Loucy (cell line): Measurements from ENCODE around the gene FAM181A.

Source experiments
- CTCF ChIP-seq: fragments of 200-600 bp; sonication (generic); conservative IDR thresholded peaks from 2 replicates; pipeline ENCODE4 v1.5.1; 2014; ENCODE audit warnings: mild to moderate bottlenecking, antibody characterized with exemption, low read length
- EZH2phosphoT487 ChIP-seq: fragments of 200-600 bp; IDR thresholded peaks from 2 replicates; pipeline ENCODE4 v1.6.1; 2018; ENCODE audit warnings: antibody characterized with exemption, mild to moderate bottlenecking, moderate library complexity, borderline replicate concordance

- TF ChIP-seq CTCF: no peak
- TF ChIP-seq EZH2phosphoT487: no peak
These were observed 3.8 kb downstream of the FAM181A start for GRCh38 chr14:93930989-93931307.
